ENCODE data around the gene HP1BP3.

GRCh38 chr1:20732588-20733359 lies 54.3 kb downstream of the HP1BP3 start, which contains the start of gene SH2D5:
- TF ChIP-seq CTCF (conservative IDR thresholded peaks at IDR 0.05) (no peak; the same call in 1 of the 2 replicates), EZH2 (IDR thresholded peaks at IDR 0.05; ENCODE audit: low read depth) (no peak)

Measured in PC-9 (cell line).